GM10266 (cell line): ENCODE results near the gene CDC27.

Experiments used
- DNase-seq: peaks from one replicate; pipeline ENCODE4 v3.0.0; 2012; ENCODE audit errors: extremely low spot score
- TF ChIP-seq, protein P1 (sequence below): IDR thresholded peaks from 2 replicates; pipeline ENCODE4 v1.5.1; 2012; ENCODE audit warnings: mild to moderate bottlenecking, low read depth; ENCODE audit not compliant: control insufficient read depth, insufficient read depth; ENCODE audit errors: missing control alignments

The CDC27 gene

DNA sequence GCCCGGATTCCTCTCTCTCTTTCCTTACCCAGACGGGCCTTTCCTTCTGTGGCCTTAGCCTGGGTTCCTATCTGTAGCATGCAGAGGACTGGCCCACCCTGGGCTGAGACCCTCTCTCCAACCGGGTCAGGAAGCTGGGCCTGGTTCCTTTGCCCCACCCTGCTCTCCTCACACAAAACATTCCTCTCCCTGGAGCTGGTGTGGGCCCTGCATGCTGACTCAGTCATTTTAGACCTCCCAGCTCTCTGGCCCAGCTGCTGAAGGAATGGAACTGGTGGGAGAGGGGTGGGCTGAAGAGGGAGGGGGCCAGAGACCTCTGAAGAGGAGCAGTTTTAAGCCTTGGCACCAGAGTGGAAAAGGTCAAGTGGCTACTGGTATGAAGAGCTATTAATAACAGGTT, 21.0 kb upstream of the CDC27 start:
- DNase-seq = no peak
- TF ChIP-seq, protein P1, sequence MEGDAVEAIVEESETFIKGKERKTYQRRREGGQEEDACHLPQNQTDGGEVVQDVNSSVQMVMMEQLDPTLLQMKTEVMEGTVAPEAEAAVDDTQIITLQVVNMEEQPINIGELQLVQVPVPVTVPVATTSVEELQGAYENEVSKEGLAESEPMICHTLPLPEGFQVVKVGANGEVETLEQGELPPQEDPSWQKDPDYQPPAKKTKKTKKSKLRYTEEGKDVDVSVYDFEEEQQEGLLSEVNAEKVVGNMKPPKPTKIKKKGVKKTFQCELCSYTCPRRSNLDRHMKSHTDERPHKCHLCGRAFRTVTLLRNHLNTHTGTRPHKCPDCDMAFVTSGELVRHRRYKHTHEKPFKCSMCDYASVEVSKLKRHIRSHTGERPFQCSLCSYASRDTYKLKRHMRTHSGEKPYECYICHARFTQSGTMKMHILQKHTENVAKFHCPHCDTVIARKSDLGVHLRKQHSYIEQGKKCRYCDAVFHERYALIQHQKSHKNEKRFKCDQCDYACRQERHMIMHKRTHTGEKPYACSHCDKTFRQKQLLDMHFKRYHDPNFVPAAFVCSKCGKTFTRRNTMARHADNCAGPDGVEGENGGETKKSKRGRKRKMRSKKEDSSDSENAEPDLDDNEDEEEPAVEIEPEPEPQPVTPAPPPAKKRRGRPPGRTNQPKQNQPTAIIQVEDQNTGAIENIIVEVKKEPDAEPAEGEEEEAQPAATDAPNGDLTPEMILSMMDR = no peak

DNA sequence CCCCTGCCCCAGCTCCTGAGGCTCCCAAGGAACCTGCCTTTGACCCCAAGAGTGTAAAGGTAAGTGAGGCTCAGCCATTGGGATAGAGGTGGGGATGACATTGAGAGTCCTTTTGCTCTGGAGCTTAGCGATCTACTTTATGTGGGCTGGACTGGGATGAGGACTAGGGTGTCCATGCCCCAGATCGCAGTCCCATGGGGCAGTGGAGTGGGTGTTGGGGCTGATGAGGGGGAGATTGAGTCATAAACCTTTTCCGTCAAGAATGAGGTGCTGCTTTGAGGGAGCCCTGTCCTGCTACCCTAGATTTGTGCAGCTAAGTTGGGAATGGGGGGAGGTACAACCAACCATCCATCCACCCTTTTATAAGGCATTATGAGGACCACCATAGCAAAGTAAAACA, 20.4 kb upstream of the CDC27 start:
- no peak for DNase-seq
- TF ChIP-seq, protein P1 = no peak

DNA sequence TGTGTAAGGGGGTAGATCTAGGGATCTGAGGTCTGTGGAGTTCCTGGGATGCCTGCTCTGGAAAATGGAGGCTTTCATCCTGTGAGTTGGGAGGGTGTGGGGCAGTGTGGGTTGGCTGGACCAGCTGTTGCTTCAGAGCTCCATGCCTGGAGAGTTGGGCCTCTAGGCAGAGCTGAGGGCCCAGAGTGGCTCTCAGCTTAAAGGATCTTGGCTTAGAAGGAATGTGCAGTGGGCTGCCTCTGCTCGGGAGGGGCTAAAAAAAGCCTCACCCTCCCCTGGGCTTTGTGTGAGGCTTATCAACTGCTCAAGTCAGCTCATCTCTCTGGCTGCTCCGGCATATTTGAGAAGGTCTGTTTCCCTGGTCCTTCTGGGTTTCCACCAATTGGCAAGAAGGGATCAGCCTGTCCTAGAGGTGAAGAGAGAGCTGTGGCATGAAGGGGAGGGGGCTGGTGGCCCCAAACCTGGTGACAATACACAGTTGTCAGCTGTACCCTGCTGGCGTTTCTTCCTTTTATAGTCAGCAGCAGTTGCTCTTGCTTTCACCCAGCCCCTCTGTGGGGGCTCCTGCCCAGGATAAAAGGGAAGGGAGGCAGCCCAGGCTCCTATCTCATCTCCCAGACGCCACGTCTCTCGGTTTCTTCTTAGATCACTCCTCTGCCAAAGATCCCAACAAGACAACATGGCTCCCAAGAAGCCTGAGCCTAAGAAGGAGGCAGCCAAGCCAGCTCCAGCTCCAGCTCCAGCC, 19.8 kb upstream of the CDC27 start, which contains the start of gene MYL4:
TSS of gene MYL4 (plus strand) at position 605 of the 745 bp plus-strand sequence. CDS start at position 680, 75 bp downstream.
- no peak for DNase-seq
- TF ChIP-seq, protein P1 = no peak

DNA sequence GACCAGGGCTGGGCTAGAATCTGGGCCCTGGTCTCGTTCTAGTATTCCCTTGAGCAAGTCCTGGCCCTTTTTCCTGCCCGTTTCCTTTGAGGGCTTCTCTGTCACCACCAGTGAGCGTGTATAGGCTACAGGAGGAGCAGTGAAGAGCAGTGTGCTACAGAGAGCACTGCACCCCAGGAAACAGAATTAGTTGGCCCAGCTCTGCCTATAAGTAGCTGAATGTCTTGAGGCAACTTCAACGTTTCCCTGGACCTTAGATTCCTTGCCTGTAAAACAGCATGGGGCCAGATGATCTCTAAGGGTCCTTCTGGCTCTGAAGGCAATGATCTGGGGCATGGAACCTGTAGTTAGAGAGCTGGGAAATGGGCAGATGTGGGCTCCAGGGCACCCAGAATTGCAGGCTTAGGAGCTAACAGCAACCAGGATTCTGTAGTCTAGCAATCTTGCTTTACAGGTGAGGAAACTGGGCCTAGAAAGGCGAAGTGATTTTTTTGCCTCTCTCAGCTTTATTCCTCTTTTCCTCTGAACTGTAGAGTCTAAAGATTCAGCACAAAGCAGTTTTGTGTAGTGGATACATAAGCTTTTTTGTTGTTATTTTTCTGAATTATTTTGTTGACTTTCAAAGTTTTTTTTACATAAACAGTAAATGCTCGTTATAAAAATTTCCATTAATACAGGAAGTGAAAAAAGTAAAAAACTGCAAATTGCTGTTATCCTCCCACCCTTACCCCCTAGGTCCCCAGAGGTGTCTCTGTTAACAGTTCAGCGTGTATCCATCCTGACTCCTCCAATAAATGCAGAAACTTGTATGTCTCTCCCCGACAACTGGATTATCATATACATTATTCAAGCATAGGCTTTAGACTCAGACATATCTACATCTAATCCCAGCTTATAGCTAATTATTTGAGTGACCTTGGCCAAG, 18.3 kb upstream of the CDC27 start:
- TF ChIP-seq, protein P1 = no peak
- DNase-seq = no peak

DNA sequence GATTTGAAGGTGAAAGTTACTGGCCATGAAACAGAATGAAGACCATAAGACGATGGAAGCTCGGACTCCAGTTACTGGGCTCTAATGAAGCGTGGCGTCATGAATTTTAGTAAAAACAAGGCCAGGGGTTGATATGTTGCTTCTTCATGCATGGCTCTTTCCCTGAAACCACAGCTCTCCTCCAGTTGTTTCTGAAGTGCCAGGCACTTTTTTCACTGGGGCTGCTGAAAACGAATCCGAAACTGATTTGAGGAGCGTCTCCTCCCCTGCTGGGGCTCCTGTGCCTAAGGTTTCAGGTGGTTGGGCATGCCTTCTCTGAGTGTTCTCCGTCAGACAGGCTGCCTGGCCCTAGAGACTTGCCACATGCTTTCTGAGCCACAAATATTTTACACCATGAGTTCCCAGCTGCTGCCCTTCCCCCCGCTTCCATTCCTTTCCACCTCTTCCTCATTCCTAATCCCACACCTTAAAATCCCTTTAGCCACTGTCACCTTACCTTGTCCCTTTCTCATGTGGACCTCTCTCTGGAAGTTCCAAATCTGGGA, 16.4 kb upstream of the CDC27 start:
- peak; percentile 50 for DNase-seq
- TF ChIP-seq, protein P1 = no peak

DNA sequence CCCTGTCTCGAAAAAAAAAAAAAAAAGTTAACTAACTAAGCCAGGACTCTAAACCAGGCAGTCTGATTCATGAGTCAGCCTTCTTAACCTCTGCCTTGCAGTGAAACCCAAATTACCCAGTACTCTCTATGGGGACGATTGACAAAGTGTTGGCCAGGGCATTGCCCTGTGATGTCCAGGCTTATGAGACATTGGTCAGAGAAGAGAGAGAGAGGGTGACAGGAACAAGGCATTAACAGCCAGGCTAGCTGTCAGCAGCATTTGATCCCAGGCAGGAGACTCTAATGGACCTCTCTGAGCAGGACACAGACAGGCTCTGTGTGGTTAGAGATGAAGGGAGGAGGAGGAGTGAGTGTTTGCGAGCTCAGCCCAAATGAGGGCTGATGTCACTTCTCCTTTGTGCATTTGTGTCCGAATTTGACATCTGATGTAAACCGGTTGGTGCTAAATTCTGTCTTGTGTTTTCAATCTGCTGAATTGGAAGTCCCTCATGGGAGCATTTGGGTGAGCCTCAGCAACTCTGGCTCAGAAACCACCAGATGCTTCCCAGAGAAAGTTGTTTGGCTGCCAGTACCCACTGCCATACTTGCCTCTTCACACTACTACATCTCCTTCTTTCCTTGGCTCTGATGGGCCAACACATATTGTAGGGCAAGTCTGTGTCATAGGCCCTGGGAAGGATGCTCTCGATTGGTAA, 15.8 kb upstream of the CDC27 start:
- TF ChIP-seq, protein P1 = no peak
- peak; percentile 50 for DNase-seq
